ENCODE results near the gene TLE7.

The TLE7 gene

DNA sequence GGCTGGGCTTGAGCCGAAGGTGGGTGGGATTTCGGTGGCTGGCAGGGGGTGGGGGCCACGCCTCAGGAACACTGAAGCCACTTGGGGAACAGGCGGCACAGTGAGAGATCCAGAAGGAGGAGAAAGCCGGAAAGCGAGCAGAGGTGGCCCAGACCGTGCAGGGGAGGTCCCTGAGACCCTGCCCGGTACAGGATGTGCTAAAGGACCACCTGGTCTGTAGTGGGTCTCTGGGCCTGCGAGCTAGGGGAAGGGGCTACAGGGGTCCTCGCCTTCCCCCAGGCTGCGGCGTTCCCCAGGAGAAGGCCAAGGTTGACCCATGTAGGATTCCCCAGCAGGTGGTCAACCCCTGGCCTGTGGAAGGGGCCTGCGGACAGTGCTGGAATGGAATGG is at the start of gene TLE7:
TLE7 (minus strand) TSS at position 4 of the 390 bp plus-strand sequence. CDS start 8,730 bp downstream, outside the sequence.
- no peak for DNase-seq

DNA sequence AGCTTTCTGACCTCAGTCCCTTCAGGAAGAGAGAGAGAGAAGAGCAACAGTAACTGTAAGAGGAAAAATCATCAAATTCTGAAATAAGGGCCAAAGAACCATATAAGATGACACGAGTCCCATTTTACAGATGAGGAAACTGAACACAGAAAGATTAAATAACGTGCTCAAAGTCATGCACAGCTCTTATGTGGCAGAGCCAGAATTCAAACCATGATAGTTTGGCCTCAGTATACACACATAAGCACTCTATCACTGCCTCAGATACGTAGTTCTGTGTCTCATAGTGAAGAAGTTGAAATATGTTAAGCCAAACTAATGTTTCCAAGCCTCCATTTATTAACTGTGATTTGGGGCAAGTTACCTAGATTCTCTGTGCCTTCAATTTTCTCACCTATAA is 49.2 kb upstream of the TLE7 start:
- no peak for DNase-seq

DNA sequence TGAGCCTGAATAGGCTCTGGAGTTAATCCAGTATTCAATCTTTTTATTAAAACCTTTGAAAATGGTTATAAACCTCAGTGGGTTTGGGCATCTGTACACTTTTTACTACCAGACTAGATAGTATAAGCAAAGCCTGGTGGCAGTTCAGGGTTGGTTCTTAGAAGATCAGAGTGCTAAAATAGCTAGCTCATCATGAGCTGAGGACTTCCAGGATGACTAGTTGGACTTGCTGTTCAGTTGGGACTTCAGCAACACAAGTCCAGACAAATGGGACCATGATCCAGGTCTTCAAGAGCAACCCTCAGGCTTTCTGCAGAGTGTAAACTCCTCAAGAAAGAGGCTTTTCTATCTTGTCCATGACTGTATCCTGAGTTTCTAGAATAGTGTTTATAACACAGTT is 48.5 kb upstream of the TLE7 start:
- no peak for DNase-seq

DNA sequence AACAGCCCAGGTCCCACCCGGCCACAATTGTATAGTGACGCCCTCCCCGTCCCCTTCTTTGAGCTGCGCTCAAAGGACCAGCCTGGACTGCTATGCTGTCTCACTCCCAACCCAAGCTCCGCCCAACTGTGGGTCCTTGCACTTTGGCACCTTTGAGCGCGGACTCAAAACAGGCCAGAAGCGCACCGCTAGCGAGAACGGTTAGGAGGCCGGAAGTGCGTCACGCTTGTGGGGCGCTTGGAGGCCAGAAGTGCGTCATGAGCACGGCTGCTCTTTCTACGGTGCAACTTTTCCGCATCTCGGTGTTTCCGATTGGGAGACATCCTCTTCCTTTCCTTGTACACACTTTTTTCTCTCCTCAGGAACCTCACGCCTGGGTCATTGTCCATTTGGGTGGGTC is 47.3 kb upstream of the TLE7 start, which contains the start of gene ZNF19:
ZNF19 (minus strand) TSS at position 203 of the 400 bp plus-strand sequence. CDS start 7,210 bp downstream, outside the sequence.
- no peak for DNase-seq

DNA sequence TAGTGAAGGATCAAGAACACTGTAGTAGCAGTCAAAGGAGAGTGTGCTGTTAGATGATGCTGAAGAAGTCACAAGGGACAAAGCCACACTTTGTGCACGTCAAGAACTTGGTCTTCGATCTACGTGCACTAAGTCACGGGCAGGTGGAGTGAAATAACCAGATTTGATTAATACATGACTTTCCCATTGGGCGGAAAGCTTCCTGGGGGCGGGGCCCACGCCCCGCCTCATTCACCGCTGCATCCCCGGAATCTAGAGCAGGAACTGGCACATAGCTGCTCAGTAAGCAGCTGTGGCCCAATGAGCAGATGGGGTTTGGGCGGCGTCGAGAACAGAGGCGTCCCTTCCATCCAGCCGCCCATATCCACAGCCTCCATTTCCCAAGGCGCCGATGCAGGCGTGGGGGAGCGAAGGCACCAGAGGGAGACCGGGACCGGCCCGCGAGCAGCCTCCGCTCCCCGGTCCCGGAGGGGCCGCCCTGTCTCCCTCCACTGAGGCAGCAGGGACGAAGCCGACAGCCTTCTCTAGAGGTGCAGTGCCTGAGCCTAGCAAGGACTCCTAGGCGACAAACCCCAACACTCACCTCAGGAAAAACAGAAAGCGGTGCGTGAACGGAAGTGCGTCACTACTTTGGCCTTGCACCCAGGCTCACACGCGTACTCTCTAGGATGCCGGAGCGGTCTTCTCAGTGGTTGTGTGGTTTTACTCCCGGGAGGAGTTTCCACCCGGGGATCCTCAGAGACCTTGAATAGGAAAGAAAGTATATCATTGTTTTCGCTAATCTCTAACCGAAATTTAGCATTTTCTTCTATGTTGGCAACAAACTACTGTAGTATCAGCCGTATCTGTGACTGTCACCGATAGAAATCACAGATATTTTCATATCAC is 42.4 kb upstream of the TLE7 start:
- peak; percentile 92 for DNase-seq

DNA sequence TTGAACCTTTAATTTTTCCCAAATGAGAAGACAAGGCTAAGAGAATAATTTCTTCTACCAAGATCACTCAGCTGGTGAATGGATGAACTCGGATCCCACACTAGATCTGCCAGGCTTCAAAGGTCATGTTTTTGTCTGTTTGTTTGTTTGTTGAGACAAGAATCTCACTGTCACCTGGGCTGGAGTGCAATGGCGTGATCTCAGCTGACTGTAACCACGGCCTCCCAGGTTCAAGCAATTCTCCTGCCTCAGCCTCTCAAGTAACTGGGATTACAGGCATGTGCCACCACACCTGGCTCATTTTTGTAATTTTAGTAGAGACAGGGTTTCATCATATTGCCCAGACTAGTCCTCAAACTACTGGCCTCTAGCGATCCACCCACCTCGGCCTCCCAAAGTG is 40.7 kb upstream of the TLE7 start:
- DNase-seq = no peak

DNA sequence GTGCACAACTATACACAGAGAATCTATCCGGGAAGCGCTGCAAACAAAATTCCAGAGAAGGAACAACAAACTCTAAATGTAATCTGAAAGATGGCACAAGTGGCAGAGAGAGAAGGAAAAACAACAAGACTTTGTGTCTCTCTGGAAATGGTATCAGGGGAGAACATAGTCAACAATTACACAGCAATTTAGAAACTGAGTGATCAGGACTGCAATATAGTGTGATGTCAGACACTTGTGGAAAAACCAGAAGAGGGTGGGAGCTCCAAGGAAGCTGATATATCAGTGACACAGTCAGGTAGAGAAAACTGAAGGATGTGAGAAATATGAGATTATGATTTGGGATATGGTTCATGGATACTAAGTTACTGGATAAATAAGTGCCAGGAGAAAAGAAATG is 39.1 kb upstream of the TLE7 start:
- DNase-seq = no peak

DNA sequence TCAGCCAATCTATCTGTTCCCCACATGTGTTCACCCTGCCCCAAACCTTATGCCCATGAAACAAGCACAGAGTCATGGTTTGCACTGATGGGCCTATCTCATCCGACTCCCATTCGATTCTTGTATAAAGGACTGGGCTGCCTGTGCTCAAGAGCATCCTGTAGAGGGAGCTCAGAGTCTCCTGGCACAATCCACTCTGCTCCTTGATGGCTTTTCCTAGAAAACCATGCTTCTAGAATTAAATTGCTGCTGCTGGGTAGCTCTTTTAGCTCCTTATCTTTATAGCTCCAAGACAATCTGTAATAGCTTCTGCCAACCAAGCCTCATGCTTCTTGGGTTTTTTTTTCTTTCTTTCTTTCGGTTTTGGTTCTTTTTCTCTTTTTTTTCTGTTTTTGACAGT is 37.6 kb upstream of the TLE7 start:
- DNase-seq = no peak

DNA sequence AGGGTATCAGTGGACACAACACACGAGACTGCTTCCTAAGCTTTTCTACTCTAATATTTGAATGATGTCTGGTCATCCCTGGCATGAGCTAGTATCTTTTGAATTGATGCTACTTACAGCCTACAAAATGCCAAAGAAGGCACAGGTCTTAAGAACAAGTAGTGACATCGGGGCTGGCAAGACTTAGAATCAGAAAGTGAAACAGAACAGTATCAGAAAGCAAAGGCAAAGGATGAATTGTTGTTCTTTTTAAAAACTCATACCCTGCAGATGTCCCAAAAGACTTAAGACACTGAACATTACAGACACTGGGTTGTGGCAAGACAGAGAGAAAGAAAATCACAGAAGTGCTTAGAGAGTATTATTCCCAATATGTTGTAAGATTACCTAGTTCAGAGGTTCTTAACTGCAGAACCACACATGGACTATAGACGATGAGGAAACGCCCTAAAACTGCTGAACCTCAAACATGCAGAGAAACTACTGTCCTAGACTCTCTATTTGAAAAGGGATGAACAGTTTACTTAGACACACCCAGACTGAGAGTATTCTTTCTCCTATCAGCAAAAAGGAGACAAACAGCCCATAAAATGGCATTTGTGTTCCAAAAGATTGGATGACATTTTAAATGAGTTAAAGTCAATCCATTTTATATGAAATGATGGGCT is 34.7 kb upstream of the TLE7 start:
- no peak for DNase-seq

DNA sequence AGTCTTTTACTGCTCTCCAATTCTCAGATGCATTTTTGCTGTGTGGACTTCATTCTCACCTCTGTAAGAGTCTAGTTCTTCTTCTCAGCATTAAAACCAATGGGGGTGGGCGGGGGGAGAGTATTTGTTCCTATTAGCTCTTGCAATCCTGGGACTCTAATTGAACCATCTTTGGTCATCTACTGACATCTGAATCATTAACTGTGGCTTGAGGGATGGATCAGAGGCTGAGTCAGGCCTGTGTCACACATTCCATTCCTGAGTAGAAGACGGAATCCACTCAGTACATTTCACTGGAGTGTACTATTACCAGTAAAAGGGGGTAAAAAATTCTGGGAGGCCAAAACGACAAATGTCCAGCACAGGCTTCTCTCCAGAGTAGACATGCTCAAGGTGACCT is 33.0 kb upstream of the TLE7 start:
- no peak for DNase-seq

DNA sequence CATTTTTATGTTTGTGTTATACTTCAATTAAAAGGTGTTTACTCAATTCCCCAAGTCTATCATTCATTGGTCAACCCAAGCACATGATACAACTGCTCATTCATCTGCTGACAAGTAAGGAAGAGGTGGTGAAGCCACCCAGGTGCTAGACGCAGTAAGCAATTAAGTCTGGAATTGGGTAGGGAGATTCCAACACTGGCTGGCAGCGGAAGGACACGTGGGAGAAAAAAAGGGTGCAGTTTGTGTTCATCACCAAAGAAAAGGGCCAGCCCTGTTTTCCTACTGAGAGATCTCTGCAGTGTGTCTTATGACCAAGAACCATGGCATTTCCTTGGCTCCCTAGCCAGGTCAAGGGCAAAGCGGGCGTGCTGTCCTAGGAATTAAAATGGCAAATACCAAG is 32.0 kb upstream of the TLE7 start:
- DNase-seq = no peak

DNA sequence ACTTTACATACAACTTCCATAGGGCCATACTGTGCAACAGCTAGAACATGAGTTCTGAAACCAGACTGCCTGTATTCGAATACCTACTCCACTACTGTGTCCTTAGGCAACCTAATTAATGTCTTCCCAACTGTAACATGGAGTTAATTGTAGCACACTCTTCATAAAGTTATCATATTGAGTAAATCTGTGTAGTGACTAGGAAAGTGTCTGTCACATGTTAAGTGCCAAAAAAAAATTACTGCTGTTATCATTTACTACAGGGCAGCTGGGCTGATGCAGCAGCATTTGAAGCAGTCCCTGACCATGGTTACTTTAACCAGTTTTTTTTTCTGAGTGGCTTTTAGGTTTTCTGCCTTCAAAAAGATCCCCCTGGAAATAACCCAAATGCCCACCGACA is 31.1 kb upstream of the TLE7 start:
- no peak for DNase-seq

DNA sequence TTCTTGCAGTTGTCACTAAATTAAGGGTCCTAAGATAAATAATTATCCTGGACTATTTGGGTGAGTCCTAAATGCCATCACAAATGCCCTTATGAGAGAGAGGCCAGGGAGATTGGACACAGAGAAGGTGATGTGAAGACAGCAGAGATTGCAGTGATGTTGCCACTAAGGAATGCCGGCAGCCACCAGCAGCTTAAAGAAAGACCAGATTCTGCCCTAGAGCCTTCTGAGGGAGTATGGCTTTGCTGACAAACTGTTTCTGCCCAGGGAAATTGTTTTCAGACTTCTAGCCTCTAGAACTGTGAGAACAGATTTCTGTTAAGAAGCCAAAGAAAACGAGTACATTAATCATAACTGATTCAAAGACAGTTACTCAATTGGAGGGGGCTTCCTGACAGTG is 30.2 kb upstream of the TLE7 start:
- no peak for DNase-seq

DNA sequence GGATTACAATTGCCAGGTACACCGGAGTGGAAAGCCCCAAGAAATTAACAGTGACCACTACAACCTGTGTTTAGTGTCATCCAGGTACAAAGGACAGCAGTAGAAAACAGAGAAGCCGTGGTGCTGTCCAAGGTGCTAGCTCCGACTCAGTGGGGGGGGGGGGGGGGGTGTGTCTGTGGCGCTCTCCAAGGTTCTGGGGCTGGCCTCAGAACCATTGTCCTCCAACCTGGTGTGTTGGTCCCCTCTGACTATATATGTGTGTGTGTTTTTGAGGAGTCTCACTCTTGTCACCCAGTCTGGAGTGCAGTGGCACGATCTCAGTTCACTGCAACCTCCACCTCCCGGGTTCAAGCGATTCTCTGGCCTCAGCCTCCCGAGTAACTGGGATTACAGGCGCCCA is 26.0 kb upstream of the TLE7 start:
- DNase-seq = no peak

DNA sequence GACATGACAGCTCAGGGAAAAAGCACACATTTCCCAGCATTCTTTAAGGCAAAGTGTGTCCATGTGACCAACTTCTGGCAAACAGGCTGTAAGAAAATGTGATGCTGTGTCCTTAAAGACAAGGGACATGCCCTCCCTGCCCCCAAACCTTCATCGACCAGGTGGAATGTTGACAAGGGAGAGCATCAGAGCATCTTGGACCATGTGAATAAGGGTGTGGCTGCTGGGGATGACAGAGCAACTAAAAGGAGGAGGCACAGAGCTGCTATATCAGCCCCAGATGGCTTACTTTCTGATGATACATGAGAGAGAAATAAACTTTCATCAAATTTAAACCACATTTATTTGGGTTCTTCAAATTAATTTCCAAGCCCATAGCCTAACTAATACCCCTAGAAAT is 22.4 kb upstream of the TLE7 start:
- no peak for DNase-seq

DNA sequence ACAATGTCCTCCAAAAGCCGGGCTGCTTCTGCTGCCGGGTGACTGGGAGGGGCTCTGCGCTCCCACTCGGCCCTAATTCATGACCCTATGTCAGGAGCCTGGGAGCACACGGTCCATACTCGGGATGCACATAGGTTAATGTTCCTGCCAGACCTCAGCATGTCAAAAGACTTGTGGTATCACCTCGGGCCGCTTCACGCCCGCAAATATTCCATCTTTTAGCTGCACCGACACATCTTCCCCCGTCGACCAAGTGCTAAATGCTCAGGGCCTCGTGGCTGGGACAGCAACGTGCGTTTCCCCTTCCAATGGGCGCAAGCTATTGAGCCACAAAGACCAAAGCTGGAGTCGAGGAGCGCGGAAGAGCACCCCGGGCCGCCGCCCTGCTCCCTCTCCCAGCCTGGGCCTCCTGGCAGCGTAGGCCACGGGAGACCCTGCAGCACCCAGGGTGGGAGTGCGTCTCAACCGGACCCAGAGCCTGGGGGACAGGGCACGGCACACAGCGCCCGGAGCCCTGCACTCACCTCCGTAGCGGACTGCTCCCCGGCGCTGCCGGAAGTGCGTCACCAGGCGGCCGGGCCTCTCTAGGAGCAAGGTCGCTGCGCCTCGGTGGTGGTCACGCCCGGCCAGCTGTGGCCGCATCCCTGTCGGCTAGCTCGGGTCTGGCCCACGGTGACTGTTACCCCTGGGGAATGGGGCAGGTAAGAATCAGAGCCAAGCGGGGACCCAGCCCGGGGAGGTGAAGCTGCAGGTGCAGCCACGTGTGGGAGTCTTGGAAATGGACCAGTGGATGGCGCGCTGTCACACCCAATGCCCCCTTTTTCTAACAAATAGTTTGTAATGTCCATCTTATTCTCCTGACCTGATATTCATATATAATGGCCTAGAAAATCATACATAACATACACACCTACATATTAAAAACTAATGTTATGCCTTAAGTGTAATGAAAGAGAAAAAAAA is 20.1 kb upstream of the TLE7 start, which contains the start of gene ZNF23:
ZNF23 (minus strand) TSS at position 562 of the 963 bp plus-strand sequence. CDS start 5,451 bp downstream, outside the sequence.
- peak; percentile 86 for DNase-seq

DNA sequence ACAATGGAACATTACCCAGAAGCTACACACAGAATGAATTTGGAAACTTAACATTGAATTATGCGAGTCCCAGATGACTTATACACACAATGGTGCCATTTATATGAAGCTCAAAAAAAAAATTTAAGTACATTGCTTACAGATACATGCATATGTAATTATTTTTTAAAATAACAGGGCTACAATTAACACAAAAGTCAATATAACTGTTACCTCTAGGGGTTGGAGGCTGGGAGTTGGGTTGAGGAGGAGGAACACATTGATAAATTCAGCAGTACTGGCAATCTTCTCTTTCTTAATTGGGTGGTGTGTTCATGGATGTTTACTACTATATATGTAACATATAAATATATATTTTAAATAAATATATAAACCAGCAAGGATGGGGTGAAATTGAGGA is 19.1 kb upstream of the TLE7 start:
- no peak for DNase-seq

DNA sequence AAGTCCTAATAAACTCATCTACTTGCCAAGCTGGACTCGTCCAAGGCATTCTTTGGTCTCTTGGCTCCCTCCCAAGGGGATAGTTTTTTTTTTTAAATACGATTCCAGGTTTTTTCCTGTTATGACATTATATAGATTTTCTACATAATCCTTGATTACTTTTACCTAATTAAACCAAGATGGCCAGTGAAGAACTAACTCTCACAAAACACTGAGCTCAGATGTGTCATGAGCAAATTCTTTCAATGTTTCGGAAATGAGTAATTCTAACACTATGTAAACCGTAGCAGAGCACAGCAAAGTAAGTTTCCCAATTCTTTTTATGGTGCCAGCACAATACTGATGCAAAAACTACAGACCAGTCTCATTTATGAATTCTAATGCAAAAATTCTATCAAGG is 18.4 kb upstream of the TLE7 start:
- DNase-seq = no peak

DNA sequence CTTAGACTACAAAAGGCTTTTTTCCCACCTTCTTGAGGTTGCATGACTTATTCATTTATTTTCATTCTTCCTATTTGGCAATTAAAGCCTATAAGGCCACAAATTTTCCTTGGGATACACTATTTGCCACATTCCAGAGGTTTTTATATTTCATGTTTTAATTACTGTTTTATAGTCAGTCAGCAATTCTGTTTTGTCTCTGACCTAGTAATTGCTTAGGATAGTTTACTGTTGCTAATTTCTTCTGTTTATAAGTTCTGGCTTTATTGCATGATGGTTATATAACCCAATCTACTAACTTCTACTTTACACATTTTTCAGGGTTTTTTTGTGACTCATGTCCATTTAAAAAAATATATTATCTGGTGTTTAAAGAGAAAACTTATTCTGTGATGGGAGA is 17.7 kb upstream of the TLE7 start:
- DNase-seq = no peak

DNA sequence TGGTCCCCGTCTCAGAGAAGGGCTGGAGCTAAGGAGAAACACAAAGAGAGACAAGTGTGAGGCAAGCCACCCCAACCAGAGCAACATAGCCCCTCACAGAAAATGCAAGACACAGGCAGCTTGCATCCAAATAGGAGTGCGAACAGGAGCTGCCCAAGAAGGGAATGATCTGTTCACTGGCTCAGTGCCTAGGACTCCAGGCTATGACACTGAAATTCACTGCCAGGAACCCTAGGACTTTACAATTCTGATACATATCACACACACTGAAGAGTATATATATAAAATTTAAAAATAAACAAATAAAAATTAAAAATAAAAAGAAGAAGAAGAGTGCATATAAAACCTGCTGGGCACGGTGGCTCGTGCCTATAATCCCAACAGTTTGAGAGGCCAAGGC is 14.9 kb upstream of the TLE7 start:
- DNase-seq = no peak

DNA sequence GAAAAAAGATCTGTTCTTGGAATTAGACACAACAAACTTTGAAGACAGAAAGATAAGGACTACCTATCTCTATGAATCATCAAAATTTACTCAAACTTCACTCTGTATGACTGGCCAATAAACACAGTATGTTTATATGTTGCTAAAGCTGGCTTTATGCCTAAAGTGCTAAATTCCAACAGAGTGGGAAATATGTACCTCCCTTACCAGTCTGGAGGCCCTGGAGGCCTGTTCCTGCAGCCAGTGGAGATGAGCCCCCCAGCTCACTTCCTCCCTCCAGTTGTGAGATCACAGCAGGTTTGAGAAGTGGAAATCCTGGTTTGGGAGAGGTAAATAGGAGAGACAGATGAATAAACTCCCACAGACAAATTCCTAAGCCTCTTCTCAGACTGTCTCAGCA is 11.2 kb upstream of the TLE7 start:
- DNase-seq = no peak

DNA sequence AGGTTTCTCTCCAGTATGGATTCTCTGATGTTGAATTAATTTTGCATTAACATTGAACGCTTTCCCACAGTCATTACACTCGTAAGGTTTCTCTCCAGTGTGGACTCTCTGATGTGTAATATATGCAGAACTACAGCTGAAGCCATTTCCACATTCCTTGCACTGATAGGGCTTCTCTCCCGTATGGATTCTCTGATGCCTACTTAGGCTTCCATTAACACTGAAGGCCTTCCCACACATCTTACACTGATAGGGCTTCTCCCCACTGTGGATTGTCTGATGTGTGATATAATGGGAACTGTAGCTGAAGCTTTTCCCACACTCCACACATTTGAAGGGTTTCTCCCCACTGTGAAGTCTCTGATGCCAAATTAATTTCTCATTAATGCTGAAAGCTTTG is 7.2 kb upstream of the TLE7 start:
- no peak for DNase-seq

DNA sequence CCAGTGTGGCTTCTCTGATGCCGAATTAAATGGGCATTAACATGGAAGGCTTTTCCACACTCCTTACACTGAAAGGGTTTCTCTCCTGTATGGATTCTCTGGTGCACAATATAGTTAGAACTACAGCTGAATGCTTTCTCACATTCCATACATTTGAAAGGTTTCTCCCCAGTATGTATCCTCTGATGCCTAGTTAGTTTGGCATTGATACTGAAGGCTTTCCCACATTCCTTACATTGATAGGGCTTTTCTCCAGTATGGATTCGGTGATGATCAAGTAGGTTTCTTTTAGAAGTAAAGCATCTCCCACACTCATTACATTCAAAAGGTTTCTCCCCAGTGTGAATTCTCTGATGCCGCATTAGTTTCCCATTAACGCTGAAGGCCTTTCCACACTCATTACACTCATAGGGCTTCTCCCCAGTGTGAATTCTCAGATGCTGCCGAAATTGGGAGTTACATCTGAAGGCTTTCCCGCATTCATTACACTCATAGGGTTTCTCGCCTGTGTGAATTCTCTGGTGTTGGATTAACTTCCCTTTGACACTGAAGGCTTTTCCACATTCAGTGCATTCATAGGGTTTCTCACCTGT is 6.5 kb upstream of the TLE7 start:
- no peak for DNase-seq

Data from suppressor macrophage treated with lipopolysaccharide for 4 hours (primary cell).